K562 (cell line): ENCODE results near the gene CHMP1A. TPM values are rescaled to one million over a fixed set of nuclear protein-coding genes. Genes with fewer than 3 reads are reported as not detected.
A peak's percentile ranks its signal among the peaks of the same experiment; 100 is the strongest.

Source experiments
- ATAC-seq: fragments of 200-7000 bp; cut with Tn5 transposase; 3 replicates; pipeline ENCODE4 v1.9.1; 2020; ENCODE audit warnings: moderate library complexity
- BruUV-seq: library from RNA; stranded (reverse); fragments of 400-500 nt; replicated peaks from 2 replicates; lab custom pipeline; 2021; lab: Mats Ljungman, UMichigan
- CTCF ChIA-PET: fragments of 300-600 bp; formaldehyde crosslinking; extraction: SDS; loops from one replicate; lab custom pipeline; 2021; ENCODE audit warnings: low intra/inter-chr PET ratio; lab: Yijun Ruan, JAX
- POLR2A ChIA-PET: fragments of 300-600, 350-650 bp; sonication (Branson Sonifier 250); formaldehyde crosslinking; extraction: SDS; loops from one replicate; lab custom pipeline; 2021; ENCODE audit warnings: antibody characterized with exemption, inconsistent platforms; lab: Yijun Ruan, JAX
- DNase-seq, 4 experiments: peaks; one replicate each; pipeline versions ENCODE4 v3.0.0 to v3.0.0-alpha.2; 2011 to 2018; ENCODE audit warnings: low spot score in 3 of 4, mixed read lengths in 3 of 4; ENCODE audit errors: extremely low read depth in 1 of 4
- FAIRE-seq: peaks from 2 replicates; lab custom pipeline; 2011; peaks lifted over from hg19 to GRCh38; lab: Jason Lieb, UNC
- H2AFZ ChIP-seq: 2 replicates; pipeline ENCODE4 v1.6.0; 2011; ENCODE audit warnings: low read depth, low read length, control low read depth, inconsistent platforms
- H3K27ac ChIP-seq: fragments of 200-600 bp; 3 replicates; pipeline ENCODE4 v1.8.0; 2011; ENCODE audit warnings: low read depth, mild to moderate bottlenecking, control low read depth, inconsistent platforms, low read length, moderate library complexity, mixed read lengths; ENCODE audit errors: extremely low read depth
- H3K27me3 ChIP-seq, 2 experiments: fragments of 300-600 bp in 1 of 2; 2 replicates in 1 of 2; 3 replicates in 1 of 2; pipeline versions ENCODE4 v1.6.0 to v1.8.0; 2011; ENCODE audit warnings: inconsistent platforms in 2 of 2, low read length in 2 of 2, mild to moderate bottlenecking in 1 of 2, mixed read lengths in 1 of 2, moderate library complexity in 1 of 2; ENCODE audit not compliant: control insufficient read depth in 2 of 2, insufficient read depth in 2 of 2
- H3K36me3 ChIP-seq: fragments of 300-600 bp; 3 replicates; pipeline ENCODE4 v1.8.0; 2011; ENCODE audit warnings: mild to moderate bottlenecking, low read length, inconsistent platforms; ENCODE audit not compliant: control insufficient read depth, insufficient read depth
- H3K4me1 ChIP-seq, 2 experiments: fragments of 200-600 bp in 1 of 2; replicated peaks in 1 of 2; 2 replicates in 1 of 2; 3 replicates in 1 of 2; pipeline versions ENCODE4 v1.5.1 to v1.8.0; 2011; ENCODE audit warnings: inconsistent platforms in 2 of 2, low read length in 2 of 2, mild to moderate bottlenecking in 1 of 2, mixed read lengths in 1 of 2, moderate library complexity in 1 of 2; ENCODE audit not compliant: control insufficient read depth in 2 of 2, insufficient read depth in 2 of 2
- H3K4me2 ChIP-seq: 2 replicates; pipeline ENCODE4 v1.6.1; 2011; ENCODE audit warnings: low read length, control low read depth, inconsistent platforms, mixed read lengths; ENCODE audit not compliant: insufficient read depth
- H3K4me3 ChIP-seq: fragments of 200-600 bp; sonication (generic), shearing (Covaris generic); 2 replicates; pipeline ENCODE4 v1.5.1; 2016; ENCODE audit warnings: control low read depth, inconsistent platforms
- H3K79me2 ChIP-seq: fragments of 200-600 bp; 3 replicates; pipeline ENCODE4 v1.8.0; 2011; ENCODE audit warnings: low read length, inconsistent platforms; ENCODE audit not compliant: control insufficient read depth, insufficient read depth
- H3K9ac ChIP-seq, 2 experiments: 2 replicates each; pipeline versions ENCODE4 v1.6.0 to v1.6.1; 2011; ENCODE audit warnings: low read depth in 2 of 2, low read length in 2 of 2, control low read depth in 1 of 2, inconsistent platforms in 1 of 2, mild to moderate bottlenecking in 1 of 2, mixed read lengths in 1 of 2; ENCODE audit not compliant: insufficient read depth in 1 of 2
- H3K9me1 ChIP-seq: one replicate; pipeline ENCODE4 v1.6.0; 2011; ENCODE audit warnings: inconsistent platforms, mild to moderate bottlenecking, low read length, moderate library complexity; ENCODE audit not compliant: control insufficient read depth, insufficient read depth
- H3K9me3 ChIP-seq: replicated peaks from 2 replicates; pipeline ENCODE4 v1.5.1; 2011; ENCODE audit warnings: low read depth, low read length, inconsistent platforms; ENCODE audit not compliant: control insufficient read depth, insufficient read depth
- H4K20me1 ChIP-seq: replicated peaks from 2 replicates; pipeline ENCODE4 v1.6.1; 2011; ENCODE audit warnings: low read length, inconsistent platforms, mixed read lengths; ENCODE audit not compliant: control insufficient read depth, insufficient read depth
- ATF3 ChIP-seq, 2 experiments: fragments of 450-650 bp in 1 of 2; sonication (generic) in 1 of 2; formaldehyde crosslinking in 1 of 2; IDR thresholded peaks in 1 of 2; conservative IDR thresholded peaks in 1 of 2; 2 replicates each; pipeline versions ENCODE4 v1.6.1 to v1.8.1; 2016 to 2023; ENCODE audit warnings: mild to moderate bottlenecking in 2 of 2, moderate library complexity in 2 of 2, inconsistent platforms in 1 of 2, missing genetic modification reagents in 1 of 2
- DACH1 ChIP-seq: fragments of 450-650 bp; IDR thresholded peaks from 2 replicates; pipeline ENCODE4 v1.6.1; 2018; ENCODE audit not compliant: partially characterized antibody
- FOXJ3 ChIP-seq: sonication (generic); formaldehyde crosslinking; IDR thresholded peaks from 2 replicates; pipeline ENCODE4 v1.4.0; 2020; ENCODE audit warnings: mild to moderate bottlenecking, missing genetic modification reagents
- HMBOX1 ChIP-seq: sonication (generic); IDR thresholded peaks from 2 replicates; pipeline ENCODE4 v1.6.1; 2016
- JUND ChIP-seq, 2 experiments: IDR thresholded peaks; 2 replicates in 1 of 2; 3 replicates in 1 of 2; pipeline ENCODE4 v1.6.1; 2011; ENCODE audit warnings: borderline replicate concordance in 2 of 2, low read depth in 2 of 2, low read length in 2 of 2, improper control_type of control experiment in 1 of 2, missing biosample characterization in 1 of 2, missing genetic modification characterization in 1 of 2, missing genetic modification reagents in 1 of 2
- MECOM ChIP-seq: fragments of 250-450 bp; sonication (Bioruptor Pico); IDR thresholded peaks from 2 replicates; pipeline ENCODE4 v1.8.0; 2022; ENCODE audit warnings: inconsistent platforms
- SIN3A ChIP-seq, 2 experiments: fragments of 150-350 bp in 1 of 2; IDR thresholded peaks; 2 replicates each; pipeline ENCODE4 v1.6.1; 2011 to 2016; ENCODE audit warnings: borderline replicate concordance in 2 of 2, low read depth in 2 of 2, low read length in 2 of 2, mild to moderate bottlenecking in 2 of 2, moderate library complexity in 2 of 2; ENCODE audit not compliant: control insufficient read depth in 1 of 2
- SNAPC5 ChIP-seq: fragments of 250-450 bp; sonication (Bioruptor Pico); IDR thresholded peaks from 2 replicates; pipeline ENCODE4 v1.8.0; 2021; ENCODE audit warnings: moderate library complexity, mild to moderate bottlenecking, inconsistent platforms
- ZNF384 ChIP-seq: IDR thresholded peaks from 2 replicates; pipeline ENCODE4 v1.6.1; 2012; ENCODE audit warnings: low read depth, low read length, improper control_type of control experiment
- whole genome bisulfite sequencing: fragments of 100-300 bp; shearing (Covaris generic); methylation state at CpG from one replicate; pipeline ENCODE4 v1.1.6; 2016; ENCODE audit warnings: low coverage, mixed read lengths; ENCODE audit not compliant: insufficient coverage; ENCODE audit errors: missing lambda C conversion rate; 5-methylcytosine and 5-hydroxymethylcytosine counted together
- in situ Hi-C: fragments of 300-500 bp; cut with MboI; formaldehyde crosslinking; loops from 4 replicates; pipeline ENCODE4 v1.15.0; 2018; ENCODE audit warnings: inconsistent platforms, mixed read lengths
- intact Hi-C: fragments of 100-400 bp; cut with micrococcal nuclease; formaldehyde crosslinking; loops from 2 replicates; pipeline ENCODE4 v1.14.2; 2022
- polyA plus RNA-seq, 8 experiments: library from polyadenylated mRNA; depleted of rRNA in 4 of 8; stranded (reverse) in 5 of 8; unstranded in 3 of 8; fragments of >200 nt; fragmentation: Nextera tagmentation in 2 of 8; fragmentation: Illumina TruSeq in 1 of 8; extraction: Ambion mirVana in 2 of 8; extraction: Trizol in 1 of 8; gene quantifications; 2 replicates each; pipeline versions ENCODE4 v1.2.1 to v1.2.3, GENCODE V29; 2011 to 2014; ENCODE audit warnings: inconsistent platforms in 1 of 8, missing spikeins in 1 of 8
- total RNA-seq, 7 experiments: library from RNA; depleted of rRNA in 6 of 7; stranded (reverse); fragments of >200 nt in 6 of 7; fragmentation: Illumina TruSeq in 2 of 7; extraction: Trizol in 2 of 7; gene quantifications; 2 replicates each; pipeline versions ENCODE4 v1.2.1 to v1.2.3, GENCODE V29; 2011 to 2021; ENCODE audit warnings: low replicate concordance in 1 of 7

CHMP1A gene
- total and polyA plus RNA-seq, 9 of the 15 experiments (the other 6 are each of a cell fraction or from before 2014, with no cell fraction given) = 0.83 to 79.9 (median 45.2) TPM

GRCh38 chr16:89670496-89671431 lies 13.3 kb upstream of the CHMP1A start:
- Histone ChIP-seq H3K9me1 (no peaks in the 10 kb centered on the region), H3K36me3 (no peaks in the 10 kb centered on the region), H3K4me1 (peaks cover 0 to 23% of the 10 kb centered on the region in 2 experiments; a peak in 3 of 5 replicates), H3K79me2 (no peaks in the 10 kb centered on the region), H3K9ac (0 out of 4 replicates have a peak overlapping the region, but pooled peaks of 1 of the 2 experiments have one; percentile 6), H3K27ac (peak overlapping the region; percentile 26; the same call in 1 of the 3 replicates), H3K4me3 (no peak overlapping the region), H3K9me3 (no peaks in the 10 kb centered on the region), H4K20me1 (no peaks in the 10 kb centered on the region), H2AFZ (no peak overlapping the region), H3K4me2 (no peak overlapping the region), H3K27me3 (no peaks in the 10 kb centered on the region)
- no peak for FAIRE-seq
- intact Hi-C loops = no loop called here
- 54% methylated on average over 10 of the region's 10 CpGs for WGBS
- peak; percentile 18; the same call in 2 of the 3 replicates for ATAC-seq
- ChIA-PET POLR2A (no interaction called here), CTCF (no interaction called here)
- in situ Hi-C loops = no loop called here
- no peak for TF ChIP-seq SIN3A (IDR thresholded peaks at IDR 0.05; ENCODE audit: borderline replicate concordance in 2 of 2, control insufficient read depth in 1 of 2, low read depth in 2 of 2, low read length in 2 of 2)
- no peak for TF ChIP-seq HMBOX1
- no peak for TF ChIP-seq FOXJ3
- peak; percentile 48; the same call in 1 of the 2 replicates for TF ChIP-seq ZNF384
- TF ChIP-seq JUND (IDR thresholded peaks at IDR 0.05; ENCODE audit: borderline replicate concordance, low read depth, low read length) = no peak
- TF ChIP-seq JUND (tag; IDR thresholded peaks at IDR 0.05; ENCODE audit: borderline replicate concordance, low read depth, low read length) = peak; percentile 44; the same call in 1 of the 3 replicates
- TF ChIP-seq DACH1 = no peak
- no peak for TF ChIP-seq SNAPC5 (CRISPR knock-in tag)
- no peak for TF ChIP-seq MECOM (CRISPR knock-in tag)
- TF ChIP-seq ATF3 (IDR thresholded peaks at IDR 0.05) = peak; percentile 26; the same call in 1 of the 2 replicates
- TF ChIP-seq ATF3 (CRISPR knock-in tag; conservative IDR thresholded peaks at IDR 0.05) = no peak
- DNase-seq = no peak
- BruUV-seq = no TSS peak
